ENCODE data around the gene DNM2. TPM values are rescaled to one million over a fixed set of nuclear protein-coding genes. Genes with fewer than 3 reads are reported as not detected.
"Not testable (repeated sequence)": the region's sequence is repeated elsewhere in the genome, so short reads cannot be mapped to it uniquely, and the experiment has no call there.

The DNM2 gene
- total RNA-seq, 3 donors from 2014 or later: 83.1 to 98.6 (median 84.5) TPM

- H3K27me3 ChIP-seq: no peaks in the 10 kb centered on the region
- intact Hi-C loops (cut with DNase I; ENCODE audit: low total_unique reads): no loop called here
- TF ChIP-seq POLR2AphosphoS5 (IDR thresholded peaks at IDR 0.05): no peak
- no peak for TF ChIP-seq CTCF (IDR thresholded peaks at IDR 0.05)
- no peak for TF ChIP-seq POLR2A (IDR thresholded peaks at IDR 0.05)
- H3K9me3 ChIP-seq: no peaks in the 10 kb centered on the region
- H3K4me1 ChIP-seq: no peaks in the 10 kb centered on the region
- H3K27ac ChIP-seq: peak overlapping the region in 1 of 2 donors; percentile 34
- DNase-seq (ENCODE audit: low spot score in 2 of 2): no peak
- no peaks in the 10 kb centered on the region for H3K36me3 ChIP-seq
- H3K4me3 ChIP-seq: no peak overlapping the region
Measured at GRCh38 chr19:10876459-10877240, 158.8 kb downstream of the DNM2 start.

- not testable (repeated sequence) for H3K4me3 ChIP-seq; H3K36me3 ChIP-seq; DNase-seq (ENCODE audit: low spot score in 2 of 2); H3K27me3 ChIP-seq; H3K9me3 ChIP-seq; H3K4me1 ChIP-seq; H3K27ac ChIP-seq
- intact Hi-C loops (cut with DNase I; ENCODE audit: low total_unique reads): loop anchor here (2.0 kb wide), 1 partner anchor 307 kb away; no protein-coding TSS in a partner anchor
Measured at GRCh38 chr19:10877608-10878007, 159.7 kb downstream of the DNM2 start.

- no peak for DNase-seq (ENCODE audit: low spot score in 2 of 2)
- Histone ChIP-seq H3K36me3 (no peaks in the 10 kb centered on the region), H3K27me3 (no peaks in the 10 kb centered on the region), H3K27ac (peak overlapping the region in 1 of 2 donors; percentile 5), H3K4me3 (no peak overlapping the region), H3K4me1 (no peaks in the 10 kb centered on the region), H3K9me3 (no peaks in the 10 kb centered on the region)
- intact Hi-C loops (cut with DNase I; ENCODE audit: low total_unique reads): loop anchor here (2.0 kb wide), 1 partner anchor 307 kb away; no protein-coding TSS in a partner anchor
- TF ChIP-seq CTCF (IDR thresholded peaks at IDR 0.05): no peak
- no peak for TF ChIP-seq POLR2A (IDR thresholded peaks at IDR 0.05)
- TF ChIP-seq POLR2AphosphoS5 (IDR thresholded peaks at IDR 0.05): no peak
Measured at GRCh38 chr19:10878253-10878652, 160.4 kb downstream of the DNM2 start.

Other genes starting within 250 kb of the DNM2 start
- gene KEAP1, start 214.7 kb upstream of the DNM2 start, total RNA-seq: 10 to 100 TPM; 52.8 to 53.6 (median 53.6) TPM
- 1 to 10 TPM in 1 of 3 donors, under 1 TPM in 2; 0.16 to 1.2 (median 0.66) TPM for gene S1PR5, start 200.6 kb upstream of the DNM2 start, total RNA-seq
- gene ATG4D, start 174.2 kb upstream of the DNM2 start, total RNA-seq: 10 to 100 TPM; 13.1 to 18.0 (median 16.1) TPM
- 10 to 100 TPM; 16.4 to 23.6 (median 17.6) TPM for gene KRI1, start 152.1 kb upstream of the DNM2 start, total RNA-seq
- gene CDKN2D, start 149.1 kb upstream of the DNM2 start, total RNA-seq: 1 to 10 TPM; 5.3 to 9.4 (median 8.8) TPM
- gene AP1M2, start 130.8 kb upstream of the DNM2 start, total RNA-seq: 10 to 100 TPM in 2 of 3 donors, not detected in 1; 34.1 to 49.9 TPM
- 10 to 100 TPM; 63.0 to 92.5 (median 67.5) TPM for gene SLC44A2, start 92.5 kb upstream of the DNM2 start, total RNA-seq
- 100 to 1,000 TPM in 2 of 3 donors, 10 to 100 TPM in 1; 80.2 to 166 (median 115) TPM for gene ILF3, start 63.7 kb upstream of the DNM2 start, total RNA-seq
- gene QTRT1, start 16.6 kb upstream of the DNM2 start, total RNA-seq: 10 to 100 TPM; 29.0 to 47.5 (median 31.2) TPM
- gene TMED1, start 118.1 kb downstream of the DNM2 start, total RNA-seq: 10 to 100 TPM; 27.2 to 51.2 (median 42.4) TPM
- 1 to 10 TPM; 1.3 to 2.7 (median 2.0) TPM for gene C19orf38, start 130.3 kb downstream of the DNM2 start, total RNA-seq
- gene CARM1, start 153.5 kb downstream of the DNM2 start, total RNA-seq: 10 to 100 TPM; 11.6 to 17.3 (median 17.0) TPM
- 10 to 100 TPM; 40.3 to 68.6 (median 59.6) TPM for gene YIPF2, start 210.6 kb downstream of the DNM2 start, total RNA-seq
- 10 to 100 TPM; 21.1 to 31.6 (median 21.6) TPM for gene TIMM29, start 210.7 kb downstream of the DNM2 start, total RNA-seq
- 10 to 100 TPM; 36.8 to 78.3 (median 72.4) TPM for gene SMARCA4, start 243.0 kb downstream of the DNM2 start, total RNA-seq